Measurements from ENCODE around the gene MYLK.
"Not testable (repeated sequence)": the region's sequence is repeated elsewhere in the genome, so short reads cannot be mapped to it uniquely, and the experiment has no call there.

Gene MYLK

DNA sequence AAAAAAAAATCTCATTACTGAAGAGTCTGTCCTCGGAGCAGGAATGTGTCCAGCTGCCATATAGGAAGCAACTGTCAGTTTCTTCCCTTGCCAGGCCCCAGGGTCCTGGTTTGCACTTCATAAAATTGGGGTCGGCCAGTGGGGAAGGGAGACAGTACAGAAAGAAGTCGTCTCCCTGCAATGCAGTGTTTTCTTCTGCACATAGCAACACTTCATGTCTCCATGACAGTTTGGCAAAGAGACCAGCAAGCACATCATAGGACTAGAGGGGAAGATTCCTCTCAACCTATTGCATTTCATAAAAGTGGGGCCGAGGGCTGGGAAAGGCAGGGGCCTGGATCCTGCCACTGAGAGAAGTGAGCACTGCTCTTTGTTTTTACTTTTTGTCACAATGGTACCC lies 161.1 kb downstream of the MYLK start:
- no peak for DNase-seq (ENCODE audit: low spot score)

DNA sequence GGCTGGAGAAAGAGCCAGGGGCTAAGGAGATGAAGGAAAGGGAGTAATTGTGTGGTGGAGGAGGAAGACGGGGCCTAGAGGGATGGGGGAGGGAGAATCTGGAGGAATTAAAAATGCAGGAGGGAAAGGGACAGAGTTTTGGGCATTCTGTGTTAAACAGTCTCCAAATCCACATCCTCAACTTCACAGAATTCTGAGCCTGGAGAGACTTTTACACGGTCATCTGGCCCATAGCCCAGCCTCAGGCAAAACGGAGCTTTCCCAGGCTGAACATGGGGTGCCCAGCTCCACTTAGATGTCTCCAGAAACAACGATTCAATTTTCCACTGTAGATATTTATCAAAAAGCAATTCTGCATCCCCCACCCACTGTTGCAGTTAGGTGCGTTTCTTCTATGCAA lies 161.7 kb downstream of the MYLK start:
- no peak for DNase-seq (ENCODE audit: low spot score)

DNA sequence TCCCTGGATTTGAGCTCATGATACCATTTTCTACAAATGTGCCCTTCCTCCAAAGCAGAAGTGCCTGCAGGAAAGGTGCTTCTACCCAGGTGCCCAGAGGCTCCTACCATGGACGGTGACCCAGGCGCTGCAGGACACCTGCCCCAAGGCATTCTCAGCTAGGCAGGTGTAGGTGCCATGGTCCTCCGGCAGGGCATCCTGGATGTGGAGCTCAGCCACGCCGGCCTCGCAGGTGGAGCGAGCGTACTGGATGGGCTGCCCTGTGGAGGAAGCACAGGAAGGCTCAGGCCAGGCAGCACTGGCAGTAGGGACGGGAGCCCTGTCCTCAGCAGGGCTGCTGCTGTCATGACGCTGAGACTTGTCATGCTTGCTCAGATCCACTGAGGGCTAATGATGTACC lies 162.1 kb downstream of the MYLK start:
- no peak for DNase-seq (ENCODE audit: low spot score)

DNA sequence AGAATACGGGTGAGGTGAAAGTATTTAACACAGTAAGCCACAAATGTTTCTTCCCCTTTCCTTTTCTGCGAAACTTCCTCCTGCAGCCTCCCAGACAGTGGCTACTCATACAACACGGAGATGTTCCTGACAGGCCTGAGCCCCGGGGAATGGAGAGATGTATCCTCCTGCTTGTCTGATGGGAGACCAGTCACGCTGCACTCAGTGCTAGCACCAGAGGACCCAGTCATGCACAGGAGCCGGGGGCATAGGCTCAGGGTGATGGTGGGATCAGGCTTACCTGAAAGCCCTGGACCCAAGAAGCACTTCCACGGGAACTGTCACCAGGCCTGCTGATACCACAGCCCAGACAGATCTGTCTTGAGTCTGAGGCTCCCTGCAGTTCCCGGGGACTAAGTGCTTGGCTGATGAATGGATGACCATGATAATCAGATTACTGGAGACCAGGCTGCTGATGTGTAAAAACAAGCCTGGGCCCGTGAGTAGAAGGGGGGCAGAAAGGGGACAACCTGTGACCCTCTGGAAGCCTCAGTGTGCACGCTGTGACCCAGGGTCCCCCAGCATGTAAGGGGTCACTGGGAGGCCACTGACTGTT lies 162.9 kb downstream of the MYLK start:
- not testable (repeated sequence) for DNase-seq (ENCODE audit: low spot score)

DNA sequence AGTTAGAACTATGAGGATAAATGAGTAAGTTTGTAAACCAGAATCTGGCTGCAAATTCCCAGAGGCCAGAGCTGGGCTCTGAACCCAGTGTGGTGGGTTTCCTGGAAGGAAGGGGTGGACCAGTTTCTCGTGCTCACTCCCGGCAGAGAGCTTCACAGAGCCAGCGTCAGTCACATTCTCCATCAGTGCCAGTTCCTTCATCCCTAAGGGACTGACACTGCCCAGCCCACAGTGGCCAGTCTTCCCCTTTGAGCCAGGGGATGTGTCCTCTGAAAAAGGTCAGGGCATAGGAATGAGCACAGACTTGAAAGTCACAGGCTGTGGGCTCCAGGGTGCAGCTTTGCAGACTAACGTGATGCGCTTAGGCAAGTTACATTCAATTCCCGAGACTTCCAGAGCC lies 163.5 kb downstream of the MYLK start:
- no peak for DNase-seq (ENCODE audit: low spot score)

DNA sequence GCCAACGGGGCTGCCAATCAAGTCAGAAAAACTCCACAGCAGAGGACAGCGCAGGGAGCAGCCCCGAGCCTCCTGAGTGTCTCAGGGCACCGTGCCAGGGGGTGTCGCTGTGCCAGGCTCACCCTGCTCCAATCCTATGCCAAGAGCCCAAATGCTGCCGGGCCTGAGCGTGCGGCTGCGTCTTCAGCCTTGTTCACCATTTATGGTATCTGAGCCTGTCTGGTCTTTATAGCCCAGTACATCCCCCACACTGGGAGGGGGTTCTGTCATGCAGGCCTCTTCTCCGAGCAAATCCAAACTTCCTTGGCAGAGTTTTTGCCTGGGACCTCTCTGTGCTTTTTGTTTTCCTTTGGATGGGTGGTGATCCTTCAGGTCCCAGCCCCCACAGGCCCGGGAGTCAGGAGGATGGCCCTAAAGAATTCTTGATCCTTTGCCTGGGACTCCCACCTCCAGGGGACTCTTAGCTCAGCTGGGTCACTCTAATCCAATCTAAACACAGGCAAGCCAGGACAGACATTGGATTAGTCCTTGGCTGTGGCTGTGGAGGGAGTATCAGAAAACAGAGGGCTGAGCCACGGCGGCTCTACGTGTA lies 164.2 kb downstream of the MYLK start:
- no peak for DNase-seq (ENCODE audit: low spot score)

DNA sequence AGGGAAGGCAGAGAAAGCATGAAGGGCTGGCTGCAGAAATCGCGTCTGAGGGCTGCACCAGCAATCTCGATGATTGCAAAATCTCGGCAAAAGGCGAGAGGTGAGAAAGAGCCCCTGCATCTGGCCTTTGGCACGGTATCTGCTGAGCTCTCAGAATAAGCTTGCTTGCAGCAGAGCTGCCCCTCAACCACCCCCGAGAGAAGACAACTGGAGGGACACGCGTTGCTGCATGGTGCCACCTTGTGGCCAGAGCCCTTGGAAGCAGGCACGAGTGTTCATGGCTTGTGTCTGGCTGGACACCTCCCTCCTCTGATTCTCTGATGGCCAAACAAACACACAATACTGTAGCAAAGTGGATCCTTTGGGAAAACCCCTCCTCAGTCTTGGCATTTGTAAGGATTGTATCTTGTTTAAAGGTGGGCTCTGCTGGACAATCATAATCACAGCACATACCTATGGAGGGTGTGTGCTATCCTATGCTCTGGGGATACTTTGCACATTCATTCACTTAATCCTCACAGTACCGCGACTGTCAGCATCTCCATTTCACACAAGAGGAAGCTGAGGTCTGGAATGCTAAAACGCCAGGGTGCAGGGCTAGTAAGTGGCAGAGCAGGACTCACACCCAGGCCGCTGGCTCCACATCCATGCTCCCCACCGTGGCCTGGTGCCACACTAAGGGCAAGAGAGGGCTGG lies 164.9 kb downstream of the MYLK start:
- DNase-seq (ENCODE audit: low spot score): peak; percentile 16

DNA sequence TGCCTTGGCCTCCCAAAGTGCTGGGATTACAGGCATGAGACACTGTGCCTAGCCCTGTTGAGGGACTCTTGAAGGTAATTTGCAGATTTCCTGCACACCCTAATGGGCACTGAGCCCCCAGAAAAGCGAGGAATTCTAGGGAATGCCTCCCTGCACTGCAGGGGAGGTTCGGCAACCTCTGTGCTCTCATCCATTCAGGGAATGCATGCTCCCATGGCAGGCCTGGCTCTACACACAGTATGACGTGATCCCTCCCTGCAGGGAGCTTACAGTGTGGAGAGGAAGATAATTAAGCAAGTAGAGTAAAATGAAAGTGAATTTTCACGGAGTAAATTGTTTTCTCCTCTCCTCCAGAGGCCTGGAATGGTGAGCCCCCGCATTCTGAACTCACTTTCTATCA lies 166.0 kb downstream of the MYLK start:
- no peak for DNase-seq (ENCODE audit: low spot score)

DNA sequence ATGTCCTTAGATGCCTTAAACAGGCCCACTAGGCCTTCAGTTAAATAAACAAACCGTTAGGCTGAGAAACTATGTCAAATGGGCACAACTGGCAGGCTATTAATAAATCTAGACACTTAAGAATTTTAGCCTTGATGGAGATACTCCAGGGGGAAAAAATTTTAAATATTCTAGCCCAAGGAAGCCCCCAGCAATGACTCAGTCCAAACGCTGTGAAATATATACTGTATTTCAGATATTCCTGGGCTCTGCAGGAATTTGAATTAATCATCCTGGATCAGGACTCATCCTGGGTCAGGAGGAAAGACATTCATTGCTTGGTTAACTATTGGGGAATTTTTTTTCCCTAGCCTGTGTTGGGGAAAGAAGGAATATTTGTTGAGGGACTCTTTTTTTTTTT lies 166.7 kb downstream of the MYLK start:
- DNase-seq (ENCODE audit: low spot score): not testable (repeated sequence)

DNA sequence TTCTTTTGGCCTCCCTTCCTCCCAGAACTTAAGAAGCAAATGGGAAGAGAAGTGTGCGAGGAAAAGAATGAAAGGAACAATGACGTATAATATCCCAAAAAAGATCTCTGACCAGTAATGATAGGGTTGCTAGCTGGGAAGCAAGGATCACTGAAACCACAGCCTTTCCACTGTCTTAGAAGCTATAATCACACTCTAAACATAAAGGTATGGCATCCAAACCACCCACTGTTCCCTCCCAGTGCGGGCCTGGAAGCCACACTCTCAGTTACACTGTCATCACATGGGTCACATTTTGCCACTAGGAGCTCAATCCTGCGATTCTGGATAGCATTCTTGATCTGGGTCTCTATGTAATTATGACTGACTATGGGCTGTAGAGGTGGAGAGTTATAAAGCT lies 167.7 kb downstream of the MYLK start:
- no peak for DNase-seq (ENCODE audit: low spot score)

DNA sequence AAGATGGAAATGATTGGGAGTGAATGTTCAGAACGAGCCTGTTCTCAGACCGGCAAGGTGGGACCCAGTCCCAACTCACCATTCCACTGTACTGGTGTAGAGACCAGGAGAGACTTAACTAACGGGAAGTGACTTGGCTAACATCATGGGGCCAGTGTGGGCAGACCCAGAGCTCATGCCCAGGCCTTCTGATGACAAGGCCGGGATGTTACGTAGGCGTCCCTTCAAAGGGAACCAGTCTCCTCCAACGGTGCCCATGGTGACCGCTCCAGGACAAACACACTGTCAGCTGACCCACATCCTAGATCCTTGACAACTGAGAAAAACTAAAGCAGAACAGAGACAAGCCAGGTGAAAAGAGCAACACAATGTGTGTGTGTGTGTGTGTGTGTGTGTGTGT lies 170.9 kb downstream of the MYLK start:
- DNase-seq (ENCODE audit: low spot score): no peak

DNA sequence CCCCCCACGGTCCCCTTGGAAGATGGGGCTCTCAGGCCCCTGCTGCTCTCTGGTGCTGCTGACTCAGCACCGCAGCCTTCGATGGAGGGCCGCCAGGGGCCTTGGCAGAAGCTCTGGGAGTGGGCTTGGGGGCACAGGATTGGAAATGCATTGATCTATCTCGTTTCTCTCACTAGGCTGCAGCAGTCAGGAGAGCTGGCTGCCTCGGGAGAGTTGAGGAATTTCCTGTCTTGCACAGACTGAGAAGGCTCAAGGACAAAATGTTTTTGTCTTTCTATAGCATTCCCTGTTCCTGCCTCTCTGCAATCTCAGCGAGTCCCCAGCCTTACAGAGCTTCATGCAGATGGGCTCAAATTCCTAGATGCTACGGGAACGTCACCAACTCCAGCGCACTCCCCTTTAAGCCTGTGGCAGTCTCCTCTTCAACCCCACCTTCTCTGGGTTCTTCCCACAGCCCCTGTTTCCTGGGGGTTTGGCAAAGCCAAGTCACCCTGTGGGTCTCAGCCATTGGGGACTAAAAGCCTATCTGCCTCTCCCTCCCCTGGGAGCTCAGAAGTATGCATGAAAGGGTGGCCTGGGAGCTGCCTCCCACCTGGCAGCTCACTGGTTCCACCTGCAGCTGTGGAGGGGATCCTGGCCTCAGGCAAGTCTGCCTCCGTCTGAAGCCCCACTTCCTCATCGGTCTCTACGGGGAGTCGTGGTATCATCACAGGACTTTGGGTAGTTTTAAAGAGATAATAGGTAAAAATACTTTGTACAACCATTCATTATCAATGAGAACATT lies 171.9 kb downstream of the MYLK start:
- no peak for DNase-seq (ENCODE audit: low spot score)

DNA sequence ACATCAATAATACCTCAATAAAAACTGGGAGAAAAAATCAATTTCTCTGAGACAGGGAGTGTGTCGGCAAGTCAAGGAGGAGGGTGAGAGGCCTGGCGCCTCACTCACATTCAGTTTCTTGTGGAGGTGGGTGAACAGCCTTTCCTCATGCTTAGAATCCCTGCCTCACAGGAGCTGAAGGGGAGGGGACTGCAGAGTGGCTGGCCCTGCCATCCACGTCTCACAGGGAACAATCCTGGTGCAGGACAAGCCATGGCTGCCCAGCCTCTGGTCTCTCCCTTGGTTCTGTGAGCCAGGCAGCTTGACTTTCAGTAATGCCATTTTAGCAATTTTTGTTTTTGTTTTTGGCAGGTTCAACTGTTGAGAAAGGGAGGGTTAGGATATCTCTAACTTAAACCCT lies 172.8 kb downstream of the MYLK start:
- DNase-seq (ENCODE audit: low spot score): no peak

DNA sequence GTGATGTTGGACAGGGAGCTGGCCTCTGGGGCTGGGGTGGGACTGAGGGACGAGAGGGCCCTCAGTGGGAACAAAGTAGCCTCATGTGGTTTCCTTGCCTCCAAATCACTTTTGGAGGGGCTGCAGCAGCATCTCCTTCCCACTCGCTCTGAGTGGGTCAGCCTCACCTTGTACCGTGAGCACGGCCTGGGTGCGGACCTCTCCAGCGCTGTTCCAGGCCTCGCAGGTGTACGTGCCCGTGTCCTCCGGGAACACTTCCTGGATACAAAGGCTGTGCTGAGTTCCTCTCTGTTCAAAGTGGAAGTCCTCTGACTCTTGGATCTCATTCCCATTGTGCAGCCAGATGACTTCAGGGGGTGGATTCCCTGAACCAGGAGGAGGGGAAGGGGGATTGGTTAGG lies 175.6 kb downstream of the MYLK start:
- no peak for DNase-seq (ENCODE audit: low spot score)

DNA sequence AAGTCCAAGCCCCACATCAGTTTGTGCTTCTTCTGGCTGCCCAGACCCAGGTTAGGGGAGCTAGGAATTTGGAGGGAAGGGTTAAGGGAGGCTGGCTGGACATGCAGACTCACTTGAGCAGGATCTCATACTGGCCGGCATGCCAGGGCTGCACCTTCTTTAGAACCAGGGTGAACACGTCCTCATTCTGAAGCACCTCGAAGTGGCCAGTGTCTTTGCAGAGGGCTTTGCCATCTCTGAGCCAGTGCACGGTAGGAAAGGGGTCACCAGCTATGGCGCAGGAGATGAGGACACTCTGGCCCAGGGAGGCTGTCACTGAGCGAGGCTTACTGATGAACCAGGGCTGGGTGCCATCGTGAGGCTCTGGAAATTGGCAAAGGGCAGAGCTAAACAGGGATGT lies 176.5 kb downstream of the MYLK start:
- not testable (repeated sequence) for DNase-seq (ENCODE audit: low spot score)

DNA sequence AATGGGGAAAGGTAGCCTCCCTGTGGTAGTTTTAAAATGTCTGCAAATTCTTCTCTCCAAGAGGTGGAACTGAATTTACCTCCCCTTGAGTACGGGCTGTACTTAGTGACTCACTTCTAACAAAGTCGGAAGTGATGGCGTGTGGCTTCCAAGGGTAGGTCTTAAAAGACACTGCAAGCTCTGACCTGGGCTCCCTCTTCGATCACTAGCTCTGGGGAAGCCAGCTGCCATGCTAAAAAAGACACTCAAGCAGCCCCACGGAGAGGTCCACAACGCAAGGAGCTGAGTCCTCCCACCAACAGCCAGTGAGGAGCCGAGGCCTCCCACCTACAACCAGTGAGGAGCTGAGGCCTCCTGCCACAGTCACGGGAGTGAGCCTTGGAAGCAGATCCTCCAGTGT lies 177.3 kb downstream of the MYLK start:
- DNase-seq (ENCODE audit: low spot score): no peak

DNA sequence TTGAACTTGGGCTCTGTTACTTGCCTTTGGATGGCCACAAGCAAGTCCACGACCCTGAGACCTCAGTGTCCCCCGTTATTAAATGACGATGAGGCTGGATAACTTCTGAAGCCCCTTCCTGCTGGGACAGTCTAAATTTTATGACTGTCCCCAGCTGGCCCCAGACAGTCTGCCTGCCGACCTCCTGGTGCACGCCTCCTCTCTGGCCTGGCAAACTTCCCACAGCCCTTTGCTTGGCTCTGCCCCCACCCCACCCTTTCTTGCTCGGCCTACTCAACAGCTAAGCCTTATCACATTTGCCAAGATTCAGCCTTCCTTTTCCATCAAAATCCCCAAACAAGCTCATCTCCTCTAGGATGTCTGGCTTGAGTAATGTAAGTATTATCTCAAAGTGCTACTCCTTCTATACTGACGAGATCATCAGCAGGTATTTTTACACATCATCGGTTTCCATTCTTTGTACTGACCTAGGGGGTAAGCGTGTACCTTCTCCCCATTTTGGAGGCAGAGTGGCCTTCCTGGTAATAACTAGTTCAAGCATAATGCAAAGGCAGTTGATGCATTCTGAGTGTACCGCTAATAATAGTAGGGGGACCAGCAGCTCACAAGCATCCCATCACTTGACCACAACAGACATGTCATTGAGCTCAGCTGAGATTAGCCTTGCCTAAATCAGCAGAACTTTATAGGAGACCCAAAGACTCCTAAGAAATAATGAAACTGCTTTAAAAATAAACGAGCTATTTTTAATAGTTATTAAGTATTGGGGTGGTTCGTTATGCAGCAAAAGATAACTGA lies 178.4 kb downstream of the MYLK start:
- DNase-seq (ENCODE audit: low spot score): no peak

DNA sequence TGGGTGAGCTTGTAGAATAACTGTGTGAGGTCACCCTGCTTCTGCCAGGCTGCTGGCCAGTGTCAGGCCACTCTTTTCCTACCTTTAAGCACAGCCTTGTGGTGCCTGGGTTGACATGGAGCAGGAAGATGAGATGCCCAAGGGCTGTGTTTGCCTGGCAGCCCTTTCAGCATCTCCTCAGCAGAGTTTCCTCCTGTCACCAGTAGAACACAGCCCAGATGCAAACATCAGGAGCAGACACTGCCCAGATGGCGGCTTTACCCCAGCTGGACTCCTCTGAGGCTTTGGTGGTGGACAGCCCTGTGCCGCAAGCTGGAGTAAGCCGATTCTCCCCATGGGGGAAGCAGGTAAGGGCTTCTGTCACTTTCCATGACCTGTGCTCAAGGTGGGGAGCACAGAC lies 180.5 kb downstream of the MYLK start:
- DNase-seq (ENCODE audit: low spot score): not testable (repeated sequence)

DNA sequence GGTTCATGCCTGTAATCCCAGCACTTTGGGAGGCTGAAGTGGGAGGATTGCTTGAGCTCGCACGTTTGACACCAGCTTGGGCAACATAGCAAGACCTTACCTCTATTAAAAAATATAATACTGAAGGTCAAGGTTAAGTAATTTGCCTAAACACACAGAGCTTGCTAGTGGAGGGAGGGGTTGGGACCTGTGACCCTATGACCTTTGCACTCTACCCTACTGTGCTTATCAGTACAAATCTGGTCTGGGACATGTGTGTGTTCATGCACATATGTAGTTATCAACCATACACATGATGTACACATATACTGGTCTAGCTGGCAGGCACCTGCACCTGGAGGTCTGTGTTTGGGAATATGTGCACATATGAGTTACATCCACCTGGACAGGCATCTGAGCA lies 181.4 kb downstream of the MYLK start:
- no peak for DNase-seq (ENCODE audit: low spot score)

DNA sequence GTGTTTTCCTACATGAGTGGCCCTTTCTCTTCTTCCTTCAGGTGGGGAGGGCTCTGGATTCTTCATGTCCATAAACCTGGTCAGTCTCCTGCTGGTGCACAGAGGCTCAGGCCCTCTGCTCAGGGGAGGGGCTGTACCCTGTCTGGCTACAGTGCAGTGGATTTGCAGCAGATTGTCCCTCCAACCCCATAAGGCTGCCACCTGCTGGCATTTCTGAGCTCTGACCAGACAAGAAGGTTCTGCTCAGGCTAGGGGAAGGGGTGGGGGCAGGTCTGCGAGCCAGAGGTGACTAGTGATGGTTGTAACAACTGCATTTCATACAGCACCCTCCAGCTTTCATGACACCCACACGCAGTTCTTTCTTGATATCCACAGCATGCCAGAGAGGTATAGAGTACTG lies 182.1 kb downstream of the MYLK start:
- DNase-seq (ENCODE audit: low spot score): not testable (repeated sequence)

DNA sequence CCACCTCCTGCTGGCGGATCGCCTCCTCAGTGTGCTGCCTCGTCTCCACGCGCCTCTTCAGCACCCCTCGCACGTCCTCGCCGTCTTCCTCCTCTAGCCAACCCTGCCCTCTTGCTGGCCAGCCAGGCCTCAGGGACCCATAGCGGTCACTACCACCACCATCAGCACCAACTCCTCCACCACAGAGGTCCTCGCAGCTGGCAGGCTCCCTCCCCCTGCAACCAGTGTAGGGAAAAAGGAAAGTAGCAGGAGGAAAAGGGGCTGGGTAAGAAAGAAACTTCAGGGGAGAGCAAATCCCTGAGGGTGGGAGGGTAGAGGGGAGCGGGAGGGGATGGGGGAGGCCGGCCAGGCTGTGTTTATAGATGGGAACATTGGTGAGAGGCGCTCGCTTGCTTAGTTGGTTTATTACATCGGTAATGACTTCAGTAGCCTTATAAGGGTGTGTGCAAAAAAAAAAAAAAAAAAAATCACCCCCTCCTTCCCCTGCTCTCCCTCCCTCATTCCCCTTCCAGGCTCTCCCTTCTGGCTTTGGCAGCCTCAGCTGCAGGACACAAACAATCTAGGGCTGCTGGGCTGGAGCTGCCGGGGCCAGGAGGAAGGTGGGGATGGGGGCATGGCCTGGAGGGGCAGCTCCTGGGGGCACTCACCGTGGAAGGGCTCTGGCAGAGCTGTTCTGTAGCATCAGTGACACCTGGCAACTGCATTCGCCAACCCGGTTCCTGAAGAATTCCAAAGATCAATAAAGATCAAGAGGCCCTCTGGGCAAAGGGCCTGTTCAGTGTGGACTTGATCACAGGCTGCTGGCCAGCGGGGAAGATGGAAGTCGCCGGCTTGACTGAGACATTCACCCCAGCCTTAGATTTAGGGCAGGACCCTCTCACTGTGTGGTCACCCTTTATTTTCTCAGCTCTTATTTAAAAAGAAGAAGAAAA lies 183.1 kb downstream of the MYLK start:
- no peak for DNase-seq (ENCODE audit: low spot score)
